HEK293T (cell line): ENCODE measurements around the gene PTGER4.

ENCODE experiments used
- BHLHE40 ChIP-seq: fragments of 450-650 bp; IDR thresholded peaks from 2 replicates; pipeline ENCODE4 v1.6.1; 2016; ENCODE audit warnings: mild to moderate bottlenecking, moderate library complexity, borderline replicate concordance
- CTBP1 ChIP-seq: fragments of 450-650 bp; IDR thresholded peaks from 2 replicates; pipeline ENCODE4 v1.6.1; 2016; ENCODE audit warnings: borderline replicate concordance
- ELF4 ChIP-seq: fragments of 450-650 bp; IDR thresholded peaks from 2 replicates; pipeline ENCODE4 v1.6.1; 2017; ENCODE audit warnings: antibody characterized with exemption
- FOXA1 ChIP-seq: fragments of 450-650 bp; IDR thresholded peaks from 2 replicates; pipeline ENCODE4 v1.6.1; 2016; ENCODE audit warnings: mild to moderate bottlenecking
- FOXK2 ChIP-seq: fragments of 450-650 bp; IDR thresholded peaks from 2 replicates; pipeline ENCODE4 v1.6.1; 2016; ENCODE audit warnings: mild to moderate bottlenecking
- FOXM1 ChIP-seq: fragments of 450-650 bp; IDR thresholded peaks from 2 replicates; pipeline ENCODE4 v1.6.1; 2017; ENCODE audit warnings: mild to moderate bottlenecking, borderline replicate concordance
- HDGF ChIP-seq: fragments of 450-650 bp; IDR thresholded peaks from 2 replicates; pipeline ENCODE4 v1.6.1; 2017; ENCODE audit warnings: antibody characterized with exemption, borderline replicate concordance
- L3MBTL2 ChIP-seq: fragments of 450-650 bp; conservative IDR thresholded peaks from 2 replicates; pipeline ENCODE4 v1.6.1; 2016; ENCODE audit warnings: mild to moderate bottlenecking
- LEF1 ChIP-seq: fragments of 450-650 bp; IDR thresholded peaks from 2 replicates; pipeline ENCODE4 v1.6.1; 2017; ENCODE audit warnings: mild to moderate bottlenecking, borderline replicate concordance
- SP1 ChIP-seq: fragments of 450-650 bp; IDR thresholded peaks from 2 replicates; pipeline ENCODE4 v1.6.1; 2017
- SUZ12 ChIP-seq: fragments of 450-650 bp; IDR thresholded peaks from 2 replicates; pipeline ENCODE4 v1.6.1; 2016; ENCODE audit warnings: mild to moderate bottlenecking
- TARDBP ChIP-seq: fragments of 450-650 bp; IDR thresholded peaks from 2 replicates; pipeline ENCODE4 v1.6.1; 2016
- ZNF384 ChIP-seq: fragments of 450-650 bp; IDR thresholded peaks from 2 replicates; pipeline ENCODE4 v1.6.1; 2016
- TF ChIP-seq, protein P1 (sequence below): fragments of 450-650 bp; IDR thresholded peaks from 2 replicates; pipeline ENCODE4 v1.6.1; 2016

- TF ChIP-seq LEF1 (no peak), CTBP1 (no peak), FOXA1 (no peak), BHLHE40 (no peak), HDGF (no peak), SP1 (no peak), ELF4 (no peak), FOXK2 (no peak), ZNF384 (no peak), SUZ12 (no peak), FOXM1 (no peak), L3MBTL2 (no peak), TARDBP (no peak)
- TF ChIP-seq, protein P1, sequence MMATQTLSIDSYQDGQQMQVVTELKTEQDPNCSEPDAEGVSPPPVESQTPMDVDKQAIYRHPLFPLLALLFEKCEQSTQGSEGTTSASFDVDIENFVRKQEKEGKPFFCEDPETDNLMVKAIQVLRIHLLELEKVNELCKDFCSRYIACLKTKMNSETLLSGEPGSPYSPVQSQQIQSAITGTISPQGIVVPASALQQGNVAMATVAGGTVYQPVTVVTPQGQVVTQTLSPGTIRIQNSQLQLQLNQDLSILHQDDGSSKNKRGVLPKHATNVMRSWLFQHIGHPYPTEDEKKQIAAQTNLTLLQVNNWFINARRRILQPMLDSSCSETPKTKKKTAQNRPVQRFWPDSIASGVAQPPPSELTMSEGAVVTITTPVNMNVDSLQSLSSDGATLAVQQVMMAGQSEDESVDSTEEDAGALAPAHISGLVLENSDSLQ: no peak
Measured at GRCh38 chr5:40716000-40716399, 36.3 kb downstream of the PTGER4 start.
